CD14-positive monocyte (primary cell): ENCODE measurements around the gene SHC2. TPM values are rescaled to one million over a fixed set of nuclear protein-coding genes. Genes with fewer than 3 reads are reported as not detected.

ENCODE experiments used
- DNase-seq, 3 donors: peaks; one replicate each; pipeline ENCODE4 v3.0.0-alpha.2; 2011 to 2022
- H2AFZ ChIP-seq: 2 replicates; pipeline ENCODE4 v1.6.0; 2012; ENCODE audit warnings: mild to moderate bottlenecking, low read depth, low read length, inconsistent platforms; ENCODE audit not compliant: insufficient read depth, poor library complexity, severe bottlenecking
- H3K27ac ChIP-seq, 2 donors: 1 replicate in 1 of 2; 2 replicates in 1 of 2; pipeline ENCODE4 v1.5.1; 2012 to 2013; ENCODE audit warnings: low read length in 2 of 2, control low read depth in 1 of 2, inconsistent platforms in 1 of 2, low read depth in 1 of 2, mild to moderate bottlenecking in 1 of 2
- H3K27me3 ChIP-seq, 2 donors: one replicate each; pipeline versions ENCODE4 v1.6.0 to v1.6.1; 2011 to 2013; ENCODE audit warnings: low read length in 2 of 2; ENCODE audit not compliant: control insufficient read depth in 2 of 2, insufficient read depth in 2 of 2
- H3K36me3 ChIP-seq, 2 donors: replicated peaks in 1 of 2; 1 replicate in 1 of 2; 2 replicates in 1 of 2; pipeline versions ENCODE4 v1.5.1 to v1.6.1; 2012 to 2013; ENCODE audit warnings: low read length in 2 of 2, control low read depth in 1 of 2, inconsistent platforms in 1 of 2, mild to moderate bottlenecking in 1 of 2; ENCODE audit not compliant: insufficient read depth in 2 of 2, control insufficient read depth in 1 of 2
- H3K4me1 ChIP-seq, 2 donors: 1 replicate in 1 of 2; 2 replicates in 1 of 2; pipeline versions ENCODE4 v1.5.1 to v1.6.1; 2012 to 2013; ENCODE audit warnings: low read length in 2 of 2, control low read depth in 1 of 2, inconsistent platforms in 1 of 2, mild to moderate bottlenecking in 1 of 2, moderate library complexity in 1 of 2; ENCODE audit not compliant: insufficient read depth in 2 of 2, control insufficient read depth in 1 of 2
- H3K4me2 ChIP-seq: replicated peaks from 2 replicates; pipeline ENCODE3; 2012; ENCODE audit warnings: low read length, moderate library complexity, mild to moderate bottlenecking; ENCODE audit not compliant: poor library complexity, severe bottlenecking; ENCODE audit errors: extremely low read depth
- H3K4me3 ChIP-seq, 3 experiments: fragments of 200-600 bp in 1 of 3; sonication (generic) in 1 of 3; replicated peaks in 1 of 3; 1 replicate in 2 of 3; 2 replicates in 1 of 3; pipeline ENCODE4 v1.5.1; 2011 to 2013; ENCODE audit warnings: low read length in 3 of 3, mild to moderate bottlenecking in 3 of 3, control low read depth in 2 of 3, low read depth in 2 of 3, inconsistent platforms in 1 of 3, moderate library complexity in 1 of 3
- H3K79me2 ChIP-seq: 2 replicates; pipeline ENCODE4 v1.6.0; 2012; ENCODE audit warnings: mild to moderate bottlenecking, control low read depth, inconsistent platforms, low read length, moderate library complexity; ENCODE audit not compliant: insufficient read depth
- H3K9ac ChIP-seq: 2 replicates; pipeline ENCODE4 v1.6.0; 2017; ENCODE audit warnings: low read length, mild to moderate bottlenecking; ENCODE audit not compliant: insufficient read depth, poor library complexity, severe bottlenecking
- H3K9me3 ChIP-seq, 2 donors: replicated peaks in 1 of 2; 1 replicate in 1 of 2; 2 replicates in 1 of 2; pipeline versions ENCODE4 v1.5.1 to v1.6.1; 2012 to 2013; ENCODE audit warnings: low read length in 2 of 2, control low read depth in 1 of 2; ENCODE audit not compliant: control insufficient read depth in 1 of 2, insufficient read depth in 1 of 2
- H4K20me1 ChIP-seq: 2 replicates; pipeline ENCODE4 v1.6.0; 2012; ENCODE audit warnings: mild to moderate bottlenecking, low read length, control low read depth, moderate library complexity; ENCODE audit not compliant: insufficient read depth
- H3K27ac Mint-ChIP-seq, 7 donors: one replicate each; pipeline ENCODE4 v1.8.0; 2020; ENCODE audit warnings: mild to moderate bottlenecking in 7 of 7, mixed read lengths in 7 of 7, moderate library complexity in 6 of 7, inconsistent platforms in 2 of 7
- H3K27me3 Mint-ChIP-seq, 3 donors: one replicate each; pipeline ENCODE4 v1.8.0; 2021 to 2022; ENCODE audit warnings: low read depth in 3 of 3, mild to moderate bottlenecking in 3 of 3, mixed read lengths in 3 of 3, moderate library complexity in 3 of 3, inconsistent platforms in 1 of 3
- H3K36me3 Mint-ChIP-seq, 2 donors: one replicate each; pipeline ENCODE4 v1.8.0; 2020; ENCODE audit warnings: mixed read lengths in 2 of 2, inconsistent platforms in 1 of 2, mild to moderate bottlenecking in 1 of 2
- H3K4me1 Mint-ChIP-seq: one replicate; pipeline ENCODE4 v1.8.0; 2020; ENCODE audit warnings: mild to moderate bottlenecking, mixed read lengths
- H3K4me3 Mint-ChIP-seq, 2 donors: one replicate each; pipeline ENCODE4 v1.8.0; 2020; ENCODE audit warnings: mild to moderate bottlenecking in 2 of 2, mixed read lengths in 2 of 2, moderate library complexity in 1 of 2
- H3K9me3 Mint-ChIP-seq, 7 donors: one replicate each; pipeline ENCODE4 v1.8.0; 2020 to 2022; ENCODE audit warnings: mixed read lengths in 7 of 7, mild to moderate bottlenecking in 6 of 7, moderate library complexity in 6 of 7, inconsistent platforms in 2 of 7
- CTCF ChIP-seq: fragments of 200-600 bp; IDR thresholded peaks from one replicate; pipeline ENCODE4 v1.8.0; 2022; ENCODE audit warnings: antibody characterized with exemption, mild to moderate bottlenecking
- WGBS: methylation state at CpG from one replicate; pipeline ENCODE4 v1.1.5; 2013; ENCODE audit warnings: missing lambda C conversion rate; ENCODE audit not compliant: insufficient coverage; 5-methylcytosine and 5-hydroxymethylcytosine counted together
- intact Hi-C, 2 donors: fragments of 100-400 bp; cut with micrococcal nuclease; formaldehyde crosslinking; loops; one replicate each; pipeline versions ENCODE4 v1.15.0 to v1.15.1; 2023
- polyA plus RNA-seq, 3 donors: library from polyadenylated mRNA; depleted of rRNA in 1 of 3; unstranded in 2 of 3; stranded (reverse) in 1 of 3; fragments of 300-500 nt in 2 of 3; fragments of >200 nt in 1 of 3; fragmentation: Illumina TruSeq in 2 of 3; gene quantifications; 1 replicate in 2 of 3; 2 replicates in 1 of 3; pipeline ENCODE4 v1.2.3, GENCODE V29; 2012 to 2021

Gene SHC2
- polyA plus RNA-seq, 3 donors, result not detected

GRCh38 chr19:474126-475078, 13.6 kb upstream of the SHC2 start:
- 74% methylated on average over 46 of the region's 57 CpGs for WGBS
- Histone ChIP-seq H3K27ac (no peak overlapping the region), H3K79me2 (no peaks in the 10 kb centered on the region), H2AFZ (no peak overlapping the region), H3K27me3 (no peaks in the 10 kb centered on the region), H3K36me3 (no peaks in the 10 kb centered on the region), H3K9me3 (no peaks in the 10 kb centered on the region), H3K9ac (no peak overlapping the region), H3K4me3 (no peak overlapping the region), H3K4me1 (no peaks in the 10 kb centered on the region), H4K20me1 (no peaks in the 10 kb centered on the region), H3K4me2 (no peak overlapping the region)
- no peak for DNase-seq
- no peak overlapping the region for H3K27ac Mint-ChIP-seq
- intact Hi-C loops, result no loop called here
- no peak for TF ChIP-seq CTCF
- peaks cover 0 to 2% (median 0%) of the 10 kb centered on the region in 7 donors for H3K9me3 Mint-ChIP-seq
- H3K36me3 Mint-ChIP-seq, result no peaks in the 10 kb centered on the region
- H3K4me1 Mint-ChIP-seq, result no peaks in the 10 kb centered on the region
- H3K27me3 Mint-ChIP-seq, result peaks cover 1 to 22% (median 14%) of the 10 kb centered on the region in 3 donors
- no peak overlapping the region for H3K4me3 Mint-ChIP-seq

- Histone ChIP-seq H3K9ac (no peak overlapping the region), H3K9me3 (no peaks in the 10 kb centered on the region), H3K79me2 (no peaks in the 10 kb centered on the region), H4K20me1 (no peaks in the 10 kb centered on the region), H3K27me3 (no peaks in the 10 kb centered on the region), H3K36me3 (no peaks in the 10 kb centered on the region), H3K4me3 (no peak overlapping the region), H3K4me1 (no peaks in the 10 kb centered on the region), H2AFZ (no peak overlapping the region), H3K27ac (no peak overlapping the region), H3K4me2 (no peak overlapping the region)
- Mint-ChIP-seq H3K36me3 (no peaks in the 10 kb centered on the region), H3K9me3 (no peaks in the 10 kb centered on the region), H3K27ac (peak overlapping the region in 1 of 7 donors; percentile 20), H3K4me1 (no peaks in the 10 kb centered on the region), H3K4me3 (no peak overlapping the region), H3K27me3 (peaks cover 3 to 13% (median 3%) of the 10 kb centered on the region in 3 donors)
- WGBS, result 75% methylated on average over 19 of the region's 23 CpGs
- no peak for DNase-seq
- no peak for TF ChIP-seq CTCF
- intact Hi-C loops, result no loop called here
These were observed 11.4 kb upstream of the SHC2 start for GRCh38 chr19:472005-472858.
